Stimulated activated CD8-positive, alpha-beta memory T cell treated with anti-CD3 and anti-CD28 coated beads, Interleukin-4, amount 100 ng/mL, for 4 hours (primary cell): Measurements from ENCODE around the gene NOTCH1.

Experiments used
- DNase-seq, 2 donors: peaks; one replicate each; pipeline ENCODE4 v3.0.0-alpha.2; 2020; ENCODE audit warnings: low read depth in 2 of 2, low spot score in 1 of 2

The NOTCH1 gene

GRCh38 chr9:136502940-136503550 lies 42.8 kb downstream of the NOTCH1 start:
- DNase-seq: no peak

DNA sequence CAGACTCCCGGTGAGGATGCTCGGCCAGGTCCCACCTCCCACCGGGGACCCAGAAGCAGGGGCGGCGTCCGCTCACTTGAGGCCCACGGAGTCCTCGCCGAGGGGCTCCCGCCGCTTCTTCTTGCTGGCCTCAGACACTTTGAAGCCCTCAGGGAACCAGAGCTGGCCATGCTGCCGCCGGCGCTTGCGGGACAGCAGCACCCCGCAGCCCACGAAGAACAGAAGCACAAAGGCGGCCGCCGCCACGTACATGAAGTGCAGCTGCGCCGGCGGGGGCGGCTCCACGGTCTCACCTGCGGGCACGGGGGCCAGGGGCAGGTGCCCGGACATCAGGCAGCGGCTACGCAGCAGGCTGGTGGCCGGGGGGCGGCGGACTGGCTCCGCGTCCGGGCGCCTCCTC lies 43.7 kb downstream of the NOTCH1 start:
- DNase-seq: no peak

GRCh38 chr9:136501686-136502085 lies 44.2 kb downstream of the NOTCH1 start:
- DNase-seq: no peak

DNA sequence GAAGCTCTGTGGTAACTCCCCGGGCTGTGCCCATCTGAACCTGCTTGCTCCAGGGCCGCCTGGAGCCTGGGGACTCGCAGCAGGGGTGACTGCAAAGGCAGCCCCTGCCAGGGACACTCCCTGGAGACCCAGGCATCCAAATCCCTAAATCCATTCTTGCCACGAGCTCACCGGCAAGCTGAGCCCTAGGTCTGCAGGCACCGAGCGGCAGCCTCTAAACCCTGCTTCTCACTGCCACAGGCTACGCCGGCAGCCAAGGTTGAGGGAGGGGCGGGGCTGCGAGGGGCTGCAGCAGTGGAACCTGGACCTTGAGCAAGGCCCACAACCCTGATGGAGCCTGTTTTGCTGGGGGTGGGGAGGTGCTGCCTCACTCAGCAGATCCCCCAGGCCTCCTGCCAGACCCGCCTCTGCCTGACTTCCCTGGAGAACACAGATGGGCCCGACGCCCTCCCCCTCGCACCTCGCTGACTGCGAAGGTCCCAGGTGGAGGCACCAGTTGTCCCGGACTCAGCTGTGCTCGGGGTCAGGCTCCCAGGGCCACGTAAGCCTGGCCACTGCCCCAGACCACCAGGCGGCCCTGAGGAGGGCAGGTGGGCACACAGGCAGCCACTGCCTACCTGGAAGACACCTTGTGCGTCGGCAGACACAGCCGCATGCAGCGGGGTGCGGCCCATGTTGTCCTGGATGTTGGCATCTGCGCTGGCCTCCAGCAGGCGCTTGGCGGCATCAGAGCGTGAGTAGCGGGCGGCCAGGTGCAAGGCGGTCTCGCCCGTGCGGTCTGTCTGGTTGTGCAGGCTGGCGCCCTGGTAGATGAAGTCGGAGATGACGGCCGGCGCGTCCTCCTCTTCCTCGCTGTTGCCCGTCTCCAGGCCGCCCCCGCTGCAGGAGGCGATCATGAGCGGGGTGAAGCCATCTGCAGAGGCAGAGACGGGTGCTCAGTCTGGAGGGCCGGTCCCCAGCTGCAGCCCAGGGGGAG lies 45.6 kb downstream of the NOTCH1 start:
- DNase-seq: no peak

DNA sequence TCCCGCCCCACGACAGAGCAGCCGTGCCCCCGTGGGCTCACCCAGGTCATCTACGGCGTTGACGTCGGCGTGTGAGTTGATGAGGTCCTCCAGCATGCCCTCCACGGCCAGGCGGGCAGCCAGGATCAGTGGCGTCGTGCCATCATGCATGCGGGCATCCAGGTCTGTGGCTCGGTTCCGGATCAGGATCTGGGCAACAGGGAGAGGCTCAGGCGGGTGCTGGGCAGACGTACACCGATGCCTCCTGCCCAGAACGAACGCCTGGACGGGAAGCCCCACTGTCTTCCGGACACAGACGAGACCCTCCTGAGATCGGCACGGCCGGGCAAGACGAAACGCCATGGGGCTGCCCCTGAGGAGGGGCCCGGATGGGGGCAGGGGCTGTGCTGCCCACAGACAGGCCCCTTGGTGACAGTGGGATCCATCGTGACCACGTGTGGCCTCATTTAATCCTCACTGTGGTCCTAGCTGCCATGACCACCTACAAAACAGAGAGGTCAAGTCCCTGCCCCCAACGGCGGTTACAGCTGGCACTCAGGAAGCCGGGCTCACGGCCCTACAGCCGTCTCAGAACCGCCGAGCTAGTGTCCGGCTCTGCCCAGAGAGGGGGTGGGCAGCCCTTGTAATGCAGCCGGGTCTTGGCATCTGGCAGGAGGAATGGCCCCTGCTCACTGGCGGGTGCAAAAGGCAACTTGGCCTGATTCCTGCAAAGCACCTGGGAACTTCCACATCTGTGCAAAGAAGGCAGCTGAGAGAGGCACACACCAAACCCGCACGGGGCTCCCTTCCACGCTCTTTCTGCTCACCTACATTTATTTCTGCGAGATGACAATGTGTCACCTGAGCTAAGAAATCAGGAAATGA lies 46.5 kb downstream of the NOTCH1 start:
- no peak for DNase-seq

- DNase-seq: no peak
These were observed 47.7 kb downstream of the NOTCH1 start for GRCh38 chr9:136497916-136498695.

DNA sequence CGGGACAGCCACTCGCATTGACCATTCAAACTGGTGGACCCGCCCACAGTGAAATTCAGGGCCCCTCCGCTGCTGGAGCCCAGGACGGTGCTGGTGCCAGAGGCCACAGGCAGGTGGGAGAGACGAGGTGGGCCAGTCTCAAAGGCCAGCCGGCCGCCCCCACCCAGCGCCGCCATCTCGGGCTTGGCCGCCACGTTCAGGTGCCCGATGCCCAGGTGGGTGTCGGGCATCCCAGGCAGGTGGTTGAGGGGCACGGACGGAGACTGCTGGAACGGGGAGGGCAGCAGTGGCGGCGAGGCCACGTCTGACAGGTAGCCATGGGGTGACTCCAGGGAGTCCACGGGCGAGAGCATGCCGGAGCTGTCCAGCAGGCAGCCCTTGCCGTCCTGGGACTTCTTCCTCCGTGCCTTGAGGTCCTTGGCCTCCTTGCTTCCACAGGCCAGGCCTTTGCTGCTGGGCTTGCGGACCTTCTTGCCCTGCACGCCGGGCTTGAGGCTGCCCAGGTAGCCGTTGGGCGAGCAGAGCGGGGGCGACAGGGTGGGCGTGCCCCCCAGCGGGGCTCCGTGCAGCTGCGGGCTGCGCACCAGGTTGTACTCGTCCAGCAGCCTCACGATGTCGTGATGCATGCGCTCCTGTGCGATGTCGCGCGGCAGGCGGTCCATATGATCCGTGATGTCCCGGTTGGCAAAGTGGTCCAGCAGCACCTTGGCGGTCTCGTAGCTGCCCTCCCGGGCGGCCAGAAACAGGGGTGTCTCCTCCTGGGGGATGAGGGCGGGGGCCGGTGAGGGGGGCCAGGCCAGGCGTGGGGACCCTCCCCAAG lies 48.8 kb downstream of the NOTCH1 start:
- DNase-seq: no peak

- DNase-seq: no peak
These were observed 49.7 kb downstream of the NOTCH1 start for GRCh38 chr9:136496181-136496580.

DNA sequence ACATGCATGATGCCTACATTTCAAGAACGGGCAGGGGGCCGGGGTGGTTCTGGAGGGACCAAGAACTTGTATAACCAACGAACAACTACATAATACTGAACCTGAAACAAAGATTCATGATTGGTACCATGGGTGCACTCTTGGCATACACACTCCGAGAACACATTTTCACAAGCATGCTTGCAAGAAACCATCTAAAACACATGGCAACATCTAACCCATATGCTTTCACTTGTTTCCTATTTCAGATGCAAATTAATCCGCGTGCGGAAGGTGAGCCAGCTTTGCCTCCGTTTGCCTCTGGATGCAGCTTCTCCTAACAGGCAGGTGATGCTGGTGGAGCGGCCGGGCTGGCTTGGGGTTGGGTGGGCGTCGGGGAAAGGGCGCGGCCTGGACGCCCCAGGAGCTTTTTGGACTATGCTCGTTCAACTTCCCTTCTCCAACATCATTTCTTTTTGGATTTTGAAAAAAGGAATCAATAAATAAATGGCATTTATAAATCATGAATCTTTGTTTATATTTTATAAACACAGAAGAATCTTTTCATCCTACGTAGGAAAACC lies 50.5 kb downstream of the NOTCH1 start:
- no peak for DNase-seq

- DNase-seq: no peak
These were observed 51.2 kb downstream of the NOTCH1 start for GRCh38 chr9:136494531-136495215.

DNA sequence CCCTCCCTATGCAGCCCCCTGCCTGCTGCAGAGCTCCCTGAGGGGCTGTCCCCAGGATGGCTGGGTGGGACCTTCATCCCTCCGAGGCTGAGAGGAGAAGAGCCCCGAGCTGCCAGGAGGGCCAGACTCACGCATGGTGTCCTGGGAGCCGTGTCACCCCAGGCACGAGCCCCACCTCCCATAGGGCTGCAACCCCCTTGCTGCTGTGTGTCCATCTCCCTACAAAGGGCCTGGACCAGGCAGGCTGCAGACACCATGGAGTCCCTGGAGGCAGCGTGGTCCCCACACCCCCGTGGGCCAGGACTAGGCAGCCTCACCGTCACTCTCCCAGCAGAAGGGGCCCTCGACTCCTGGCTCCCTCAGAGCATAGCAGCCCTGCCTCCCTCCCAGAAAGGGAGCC lies 51.8 kb downstream of the NOTCH1 start:
- no peak for DNase-seq

- no peak for DNase-seq
These were observed 52.3 kb downstream of the NOTCH1 start for GRCh38 chr9:136493567-136493971.

- DNase-seq: no peak
These were observed 52.8 kb downstream of the NOTCH1 start for GRCh38 chr9:136492978-136493522.

- DNase-seq: no peak
These were observed 56.1 kb downstream of the NOTCH1 start for GRCh38 chr9:136489731-136490130.

DNA sequence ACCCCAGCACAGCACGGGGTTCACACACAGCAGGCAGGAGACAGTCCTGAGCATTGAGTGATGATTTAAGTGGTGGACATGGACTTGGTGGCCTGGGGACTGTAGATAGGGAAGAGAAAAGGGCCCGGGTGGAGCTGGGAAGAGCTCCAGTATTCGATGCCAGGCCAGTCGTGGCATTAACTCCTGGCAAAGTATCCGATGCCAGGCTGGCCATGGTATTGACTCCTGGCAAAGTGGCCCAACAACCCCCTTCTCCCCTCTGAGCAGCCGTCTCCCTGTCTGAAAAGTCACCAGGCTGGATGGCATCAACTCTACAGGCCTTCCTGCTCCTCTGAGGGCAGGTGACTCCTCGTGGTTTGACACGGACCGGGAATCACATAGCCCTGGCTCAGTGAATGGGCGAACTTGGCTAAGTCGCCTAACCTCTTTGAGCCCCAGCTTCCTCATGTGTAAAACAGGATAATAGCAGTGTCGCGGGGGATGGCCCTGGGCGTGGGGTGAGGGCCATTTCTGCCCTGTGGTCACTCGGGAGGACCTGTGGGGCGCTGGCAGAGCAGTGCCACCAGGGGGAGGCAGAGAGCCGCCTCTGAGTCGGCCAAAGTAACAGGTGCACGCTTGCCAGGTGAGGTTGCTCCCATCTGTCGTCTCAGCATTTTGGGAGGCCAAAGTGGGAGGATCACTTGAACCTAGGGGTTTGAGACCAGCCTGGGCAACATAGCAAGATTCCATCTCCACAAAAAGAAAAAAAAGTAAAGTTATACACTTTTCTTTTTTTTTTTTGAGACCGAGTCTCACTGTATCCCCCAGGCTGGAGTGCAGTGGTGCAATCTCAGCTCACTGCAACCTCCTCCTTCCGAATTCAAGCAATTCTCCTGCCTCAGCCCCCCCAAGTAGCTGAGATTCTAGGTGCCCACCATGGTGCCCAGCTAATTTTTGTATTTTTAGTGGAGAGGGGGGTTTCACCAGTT lies 57.3 kb downstream of the NOTCH1 start:
- peak; percentile 21 to 59 for DNase-seq

GRCh38 chr9:136487672-136488071 lies 58.2 kb downstream of the NOTCH1 start:
- no peak for DNase-seq

- DNase-seq: no peak
These were observed 58.8 kb downstream of the NOTCH1 start for GRCh38 chr9:136486823-136487620.
